Activated CD4-positive, CD25-positive, alpha-beta regulatory T cell treated with anti-CD3 and anti-CD28 coated beads, Interleukin-2, amount 50 U/mL, for 16 hours (primary cell): ENCODE measurements around the gene STARD3NL.
"Not testable (repeated sequence)": the region's sequence is repeated elsewhere in the genome, so short reads cannot be mapped to it uniquely, and the experiment has no call there.

ENCODE experiments used
- DNase-seq: peaks from one replicate; pipeline ENCODE4 v3.0.0-alpha.2; 2020; ENCODE audit warnings: low read depth, low spot score

Gene STARD3NL

DNA sequence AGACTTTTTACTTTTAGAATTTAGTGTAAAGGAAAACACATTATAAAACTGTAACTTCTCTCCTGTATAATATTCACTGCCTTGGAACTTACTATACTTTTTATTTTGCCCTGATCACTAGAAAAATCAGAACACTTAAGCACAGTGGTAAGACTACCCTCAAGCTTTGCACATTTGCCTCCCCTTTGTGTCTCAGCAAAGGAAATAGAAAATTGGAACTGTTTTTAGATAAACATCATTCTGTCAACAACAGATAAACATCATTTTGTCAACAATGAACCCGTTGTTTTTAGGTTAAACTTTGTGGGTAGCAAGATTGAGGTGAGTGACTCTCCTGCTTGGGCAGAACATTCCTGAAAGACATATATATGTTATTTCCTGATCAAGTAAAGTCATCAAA is 86.6 kb downstream of the STARD3NL start:
- not testable (repeated sequence) for DNase-seq

DNA sequence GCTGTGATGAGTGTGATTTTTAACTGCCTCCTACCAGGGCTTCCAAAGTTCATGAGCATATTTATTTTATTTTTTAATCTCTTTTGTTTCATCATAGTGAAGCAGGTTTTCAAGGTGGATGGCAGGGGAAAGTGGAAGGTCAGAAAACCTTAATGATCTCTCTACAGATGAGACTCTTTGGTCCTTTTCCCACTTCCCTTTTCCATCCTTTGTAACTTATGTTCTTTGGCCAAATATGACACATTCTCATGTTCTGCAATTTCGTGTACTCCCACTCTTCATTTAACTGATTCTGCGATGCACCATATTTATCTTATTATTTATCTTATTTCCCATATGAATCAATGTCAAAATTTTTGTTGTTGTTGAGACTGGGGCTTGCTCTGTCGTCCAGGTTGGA is 87.9 kb downstream of the STARD3NL start:
- DNase-seq: not testable (repeated sequence)

DNA sequence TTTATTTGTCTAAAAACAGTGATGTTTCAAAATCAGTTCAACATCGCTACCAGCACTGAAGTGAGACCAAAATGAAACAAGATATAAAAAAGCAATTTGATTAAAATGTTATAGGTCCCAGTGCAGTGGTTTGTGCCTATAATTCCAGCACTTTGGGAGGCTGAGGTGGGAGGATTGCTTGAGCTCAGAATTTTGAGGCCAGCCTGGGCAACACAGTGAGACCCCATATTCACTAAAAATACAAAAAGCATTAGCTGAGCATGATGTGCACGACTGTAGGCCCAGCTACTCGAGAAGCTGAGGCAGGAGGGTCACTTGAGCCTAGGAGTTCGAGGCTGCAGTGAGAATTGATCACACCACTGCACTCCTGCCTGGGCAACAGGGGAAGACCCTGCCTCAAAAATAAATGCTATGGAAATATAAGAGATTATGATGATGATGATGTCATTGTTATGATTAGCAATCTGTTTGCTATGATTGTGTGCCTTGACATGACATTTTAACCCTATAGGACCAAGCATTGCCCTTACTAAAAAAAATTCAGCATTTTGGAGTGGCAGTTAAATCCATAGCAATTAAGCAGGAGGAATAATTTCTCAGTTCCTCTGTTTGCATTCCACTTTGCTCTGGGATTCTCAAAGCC is 91.8 kb downstream of the STARD3NL start:
- DNase-seq: not testable (repeated sequence)

DNA sequence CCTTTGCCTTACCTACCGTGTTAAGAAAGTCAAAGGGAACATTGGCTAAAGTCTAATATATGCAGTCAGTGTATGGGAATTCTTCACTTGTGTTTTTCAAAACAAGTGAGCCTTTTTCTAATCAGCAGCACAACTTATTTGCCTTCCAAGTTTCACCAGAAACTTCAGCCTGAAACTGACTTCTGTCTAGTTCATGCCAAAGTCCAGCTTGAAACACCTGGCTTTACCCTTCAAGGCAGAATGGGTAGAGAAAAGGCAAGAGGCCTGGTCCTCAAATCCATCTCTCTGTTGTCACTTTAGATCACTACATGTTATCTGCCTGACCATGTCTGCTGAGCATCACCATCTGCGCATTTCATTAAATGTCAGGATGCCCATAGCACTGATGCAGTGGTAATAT is 92.4 kb downstream of the STARD3NL start:
- not testable (repeated sequence) for DNase-seq

DNA sequence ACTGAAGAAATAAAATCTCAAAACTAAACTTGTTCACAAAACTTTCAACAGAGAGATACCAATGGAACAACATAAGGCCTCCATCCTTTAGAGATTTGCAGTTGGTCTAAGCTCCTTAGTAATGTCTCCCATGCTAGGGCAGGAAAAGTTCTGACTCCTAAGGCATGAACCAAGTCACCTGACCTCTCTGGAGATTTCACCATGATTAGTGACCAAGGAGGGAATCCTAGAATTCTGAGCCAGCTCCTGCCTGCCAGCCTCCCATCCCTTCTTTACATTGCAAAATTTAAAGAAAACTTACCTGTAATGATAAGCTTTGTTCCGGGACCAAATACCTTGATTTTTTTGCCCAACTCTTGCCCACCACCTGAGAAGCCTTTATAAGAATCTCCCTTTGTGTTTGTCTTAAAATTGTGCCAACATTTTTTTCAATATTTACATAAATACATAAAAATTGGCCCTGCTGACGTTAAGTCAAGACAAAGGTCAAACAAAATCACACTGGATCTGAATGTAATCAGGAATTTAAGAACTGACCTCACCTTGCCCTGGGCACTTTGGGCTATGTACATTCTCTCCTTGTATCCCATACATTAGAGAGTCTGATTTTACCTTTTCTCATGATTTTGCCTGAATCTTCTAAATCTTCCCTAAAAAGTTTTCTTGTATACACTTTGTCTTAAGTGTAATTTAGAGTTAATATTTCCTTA is 95.4 kb downstream of the STARD3NL start, which contains the start of gene TARP:
Gene TARP, minus strand, starts transcription at position 351 of the 710 bp plus-strand sequence.
- DNase-seq: no peak

DNA sequence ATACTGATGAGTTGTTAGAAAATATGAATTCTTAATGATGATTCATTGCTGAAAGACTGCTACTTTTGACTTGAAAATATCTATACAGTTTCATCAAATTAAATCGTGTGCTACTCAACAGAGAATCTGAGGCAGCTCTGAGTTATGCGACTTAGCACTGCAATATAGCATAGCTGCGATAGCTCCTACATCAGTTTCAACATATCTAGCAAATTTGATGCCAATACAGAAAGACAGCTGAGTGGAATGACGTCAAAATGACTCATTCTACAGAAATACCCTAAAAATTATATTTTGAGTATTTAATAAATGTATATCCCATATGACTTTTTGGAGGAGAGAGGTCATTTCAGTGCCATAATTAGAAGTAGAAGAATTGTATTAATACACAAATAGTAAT is 96.4 kb downstream of the STARD3NL start:
- DNase-seq: no peak

DNA sequence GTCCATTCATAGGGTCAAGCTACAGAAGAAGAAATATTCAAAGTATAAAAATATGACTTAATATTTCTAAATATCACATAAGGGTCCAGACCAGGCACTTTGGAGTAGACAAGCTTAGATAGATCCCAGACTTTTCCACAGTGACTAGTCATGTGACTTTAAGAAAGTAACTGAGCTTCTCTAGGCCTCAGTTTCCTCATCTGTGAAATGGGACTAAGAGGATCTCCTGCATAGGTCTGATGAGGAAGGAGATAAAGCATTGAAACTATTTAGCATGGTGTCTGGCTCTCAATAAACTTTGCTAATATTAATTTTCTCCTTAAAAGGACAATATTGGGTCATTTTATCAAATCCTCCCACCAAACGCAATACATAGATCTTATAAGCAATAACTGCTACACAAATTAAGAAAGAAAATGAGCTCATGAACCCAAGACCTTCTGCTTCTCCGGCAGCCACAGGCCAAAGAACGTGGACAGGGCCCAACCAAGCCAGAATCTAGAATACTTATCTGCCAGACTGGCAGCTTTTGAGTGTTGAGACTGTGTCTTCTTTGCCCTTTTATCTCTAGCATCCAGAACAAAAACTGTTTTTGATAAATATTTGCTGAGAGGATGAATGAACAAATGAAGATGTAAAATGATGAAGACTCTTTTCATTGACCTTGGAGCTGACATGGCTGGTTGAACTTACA is 97.0 kb downstream of the STARD3NL start:
- DNase-seq: no peak

DNA sequence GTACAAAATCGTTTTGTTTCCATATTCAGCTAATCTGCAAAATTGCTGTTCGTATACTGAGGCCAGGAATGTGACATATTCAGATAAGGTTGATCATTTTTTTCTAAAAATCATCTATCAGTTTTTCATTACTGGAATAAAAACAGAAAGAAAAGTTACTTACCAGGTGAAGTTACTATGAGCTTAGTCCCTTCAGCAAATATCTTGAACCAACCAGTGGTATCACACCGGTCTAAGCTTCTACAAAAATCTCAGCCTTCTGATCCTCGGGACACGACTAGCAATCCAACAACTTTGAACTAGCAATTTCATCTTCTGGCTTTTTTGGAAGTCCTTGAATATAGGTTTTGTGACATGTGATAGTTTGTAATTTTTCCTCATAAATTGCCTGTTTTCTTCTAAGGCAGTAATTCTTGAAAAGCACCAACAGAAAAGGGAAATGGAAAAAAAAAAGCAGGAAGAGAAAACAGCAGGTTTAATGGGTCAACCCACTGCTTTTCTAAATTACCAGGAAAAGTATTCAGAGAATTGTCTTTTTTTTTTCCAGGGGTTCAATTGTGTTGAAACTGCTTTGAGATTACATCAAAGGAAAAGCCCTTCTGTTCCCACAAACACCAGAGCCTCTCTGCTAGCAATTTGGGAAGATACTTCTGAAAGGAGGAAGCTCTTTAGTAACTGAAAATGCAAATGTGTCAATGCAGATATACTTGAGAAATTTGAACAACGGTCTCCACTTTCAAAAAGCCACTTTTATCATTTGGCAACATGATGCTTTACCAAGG is 98.2 kb downstream of the STARD3NL start:
- DNase-seq: no peak

DNA sequence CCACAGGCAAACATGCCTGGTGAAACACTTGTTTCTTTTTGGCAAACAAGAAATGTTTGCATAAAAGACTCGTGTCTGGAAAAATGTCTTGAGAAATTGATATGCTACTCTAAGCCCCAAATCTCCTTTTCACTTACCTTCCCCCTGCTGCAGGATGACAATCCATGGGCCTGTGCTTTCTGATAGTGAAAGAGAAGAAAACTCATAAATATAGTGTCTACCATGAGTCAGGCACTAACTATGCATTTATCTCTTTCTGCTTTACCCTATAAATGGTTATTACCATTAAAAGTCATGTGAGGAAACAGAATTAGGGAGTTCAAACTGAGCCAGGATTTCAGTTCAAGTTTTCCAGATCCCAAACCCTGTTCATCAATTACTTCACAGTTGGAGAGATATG is 102.0 kb downstream of the STARD3NL start:
- DNase-seq: no peak
